HG03103 (cell line): Measurements from ENCODE around the gene RECQL.
"Not testable (repeated sequence)": the region's sequence is repeated elsewhere in the genome, so short reads cannot be mapped to it uniquely, and the experiment has no call there.

Experiments
- ATAC-seq: cut with Tn5 transposase; IDR thresholded peaks from one replicate; pipeline ENCODE4 v1.9.1; 2021; ENCODE audit warnings: low read depth; ENCODE audit not compliant: unreplicated experiment

RECQL gene

DNA sequence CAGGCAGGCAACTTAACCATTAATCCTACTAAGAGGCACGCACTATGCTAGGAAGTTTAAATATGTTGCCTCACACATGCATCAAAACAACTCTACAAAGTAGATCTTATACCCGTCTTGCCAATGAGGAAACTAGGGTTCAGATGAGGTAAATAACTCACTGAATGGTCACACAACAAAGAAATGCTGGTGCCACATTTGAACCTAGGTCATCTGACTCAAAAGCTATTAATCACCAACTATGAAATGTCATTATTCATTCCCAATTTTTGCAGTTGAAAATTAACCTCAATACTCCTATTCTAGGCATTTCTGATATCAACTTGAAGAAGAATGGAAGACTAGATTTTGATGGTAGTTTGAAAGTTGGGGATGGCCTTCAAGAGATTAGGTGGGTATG, 66.7 kb downstream of the RECQL start:
- ATAC-seq, result no peak

DNA sequence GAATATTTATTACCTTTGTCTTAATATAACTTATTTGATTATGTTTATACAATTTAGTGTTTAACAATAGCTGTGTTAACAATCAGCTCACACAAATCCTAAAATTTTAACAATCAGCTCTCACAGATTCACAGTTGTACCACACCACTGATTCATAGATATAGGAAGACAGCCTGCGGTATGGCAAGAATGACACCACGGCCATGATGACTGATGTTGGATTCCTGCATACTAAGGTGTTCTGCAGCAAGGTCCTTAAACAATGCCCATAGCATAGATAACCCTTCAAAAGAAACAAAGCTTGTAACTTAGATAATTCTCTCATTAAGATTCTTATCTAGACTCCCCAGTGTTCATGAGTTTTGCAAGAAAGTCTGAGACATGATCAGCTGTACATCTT, 67.9 kb downstream of the RECQL start:
- ATAC-seq, result no peak

DNA sequence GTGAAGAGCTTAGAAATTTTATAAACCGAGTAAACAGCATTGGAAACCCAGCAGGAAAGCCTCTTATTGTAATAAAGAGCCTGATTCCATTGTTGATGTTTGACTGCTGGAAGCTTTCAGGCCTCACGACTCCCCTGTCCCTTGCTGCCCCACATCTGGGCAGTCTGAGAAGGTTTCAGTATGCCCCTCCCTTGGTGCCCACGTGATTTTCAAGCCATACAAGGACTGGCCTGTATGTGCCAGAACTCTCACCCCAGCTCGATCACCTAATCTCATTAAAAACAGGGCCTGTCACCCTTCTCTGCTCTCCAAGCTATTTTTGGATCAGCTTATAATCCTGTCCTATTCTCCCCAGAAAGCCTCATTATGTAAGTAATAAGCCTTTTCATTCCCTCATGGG, 71.4 kb downstream of the RECQL start:
- ATAC-seq, result no peak

DNA sequence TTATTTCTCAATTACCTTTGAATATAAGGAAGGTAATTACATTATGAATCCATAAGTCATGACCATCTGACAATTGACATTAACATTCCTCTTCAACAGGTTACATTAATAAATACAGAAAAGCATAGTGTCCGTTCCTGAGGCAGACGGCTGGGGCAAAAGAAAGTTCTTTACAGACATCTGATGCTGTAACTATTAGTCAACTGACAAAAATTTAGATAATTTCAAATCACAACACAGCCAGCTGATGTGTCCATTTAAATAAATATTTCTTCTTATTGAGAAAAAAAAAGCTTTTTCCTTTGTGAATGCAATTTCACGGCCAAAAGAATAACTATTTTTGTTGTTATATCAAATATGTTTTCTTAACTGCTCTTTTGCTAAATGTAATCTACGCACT, 73.2 kb downstream of the RECQL start:
- ATAC-seq, result no peak

DNA sequence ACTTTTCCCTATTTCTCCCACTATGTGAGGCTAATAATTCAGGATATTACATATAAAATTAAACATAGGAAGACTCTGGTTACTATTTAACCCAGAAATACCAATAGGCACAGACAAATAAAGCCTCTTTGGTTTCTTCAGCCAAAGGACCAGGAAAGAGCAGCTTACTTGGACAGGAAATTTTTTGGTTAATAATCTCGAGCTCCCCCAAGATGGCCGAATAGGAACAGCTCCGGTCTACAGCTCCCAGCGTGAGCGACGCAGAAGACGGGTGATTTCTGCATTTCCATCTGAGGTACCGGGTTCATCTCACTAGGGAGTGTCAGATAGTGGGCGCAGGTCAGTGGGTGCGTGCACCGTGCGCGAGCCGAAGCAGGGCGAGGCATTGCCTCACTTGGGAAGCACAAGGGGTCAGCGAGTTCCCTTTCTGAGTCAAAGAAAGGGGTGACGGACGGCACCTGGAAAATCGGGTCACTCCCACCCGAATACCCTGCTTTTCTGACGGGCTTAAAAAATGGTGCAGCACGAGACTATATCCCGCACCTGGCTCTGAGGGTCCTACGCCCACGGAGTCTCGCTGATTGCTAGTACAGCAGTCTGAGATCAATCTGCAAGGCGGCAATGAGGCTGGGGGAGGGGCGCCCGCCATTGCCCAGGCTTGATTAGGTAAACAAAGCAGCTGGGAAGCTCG, 82.3 kb downstream of the RECQL start:
- not testable (repeated sequence) for ATAC-seq
